Epithelial cell of alveolus of lung (primary cell): ENCODE measurements around the gene APH1A. TPM values are rescaled to one million over a fixed set of nuclear protein-coding genes. Genes with fewer than 3 reads are reported as not detected.

Experiments used
- total RNA-seq: library from RNA; depleted of rRNA; stranded (reverse); fragments of >200 nt; gene quantifications from 2 replicates; pipeline ENCODE4 v1.2.1, GENCODE V29; 2015

APH1A gene
- total RNA-seq, result 98.3 and 113 TPM in 2 replicates

GRCh38 chr1:150268705-150269403, at the start of gene APH1A:
APH1A (minus strand) TSS chr1:150269016; CDS start chr1:150268810, 206 bp downstream.

GRCh38 chr1:150293433-150294253, 24.8 kb upstream of the APH1A start, which contains the start of gene MRPS21:
MRPS21 (plus strand) TSS chr1:150293861; CDS start chr1:150294367, 506 bp downstream.

GRCh38 chr1:150281758-150282557, 13.1 kb upstream of the APH1A start, which contains the start of gene CIART:
CIART (plus strand) TSS chr1:150282554; CDS start chr1:150283268, 714 bp downstream.

GRCh38 chr1:150257624-150258585, 10.9 kb downstream of the APH1A start, which contains the start of gene CA14:
CA14 (plus strand) TSS chr1:150257774; CDS start chr1:150258129, 355 bp downstream.

GRCh38 chr1:150235852-150236613, 32.8 kb downstream of the APH1A start, which contains the start of gene ANP32E:
ANP32E (minus strand) TSS chr1:150236112; CDS start chr1:150235786, 326 bp downstream.

Other genes with a start within 250 kb of the APH1A start
- 16.9 and 25.2 TPM in 2 replicates for gene VPS45, start 201.2 kb downstream of the APH1A start, total RNA-seq
- 53.5 and 55.6 TPM in 2 replicates for gene PLEKHO1, start 119.1 kb downstream of the APH1A start, total RNA-seq
- gene ANP32E, start 32.9 kb downstream of the APH1A start, total RNA-seq, result 17.6 and 30.9 TPM in 2 replicates
- not detected in 2 replicates for gene CA14, start 11.2 kb downstream of the APH1A start, total RNA-seq
- 9.4 and 17.2 TPM in 2 replicates for gene C1orf54, start 3.8 kb upstream of the APH1A start, total RNA-seq
- gene CIART, start 13.5 kb upstream of the APH1A start, total RNA-seq, result 1.3 and 6.6 TPM in 2 replicates
- 44.1 and 55.3 TPM in 2 replicates for gene MRPS21, start 24.8 kb upstream of the APH1A start, total RNA-seq
- 20.7 and 26.7 TPM in 2 replicates for gene PRPF3, start 52.5 kb upstream of the APH1A start, total RNA-seq
- 8.5 and 17.6 TPM in 2 replicates for gene RPRD2, start 95.1 kb upstream of the APH1A start, total RNA-seq
- 16.7 and 17.0 TPM in 2 replicates for gene TARS2, start 218.4 kb upstream of the APH1A start, total RNA-seq
- gene ECM1, start 239.1 kb upstream of the APH1A start, total RNA-seq, result 35.9 and 77.4 TPM in 2 replicates
- gene FALEC, start 246.7 kb upstream of the APH1A start, total RNA-seq, result not detected in 2 replicates